Measurements from ENCODE around the gene EZH1. TPM values are rescaled to one million over a fixed set of nuclear protein-coding genes. Genes with fewer than 3 reads are reported as not detected.

Gene EZH1
- total RNA-seq, 1 experiment from 2014 or later = 16.9 TPM

DNA sequence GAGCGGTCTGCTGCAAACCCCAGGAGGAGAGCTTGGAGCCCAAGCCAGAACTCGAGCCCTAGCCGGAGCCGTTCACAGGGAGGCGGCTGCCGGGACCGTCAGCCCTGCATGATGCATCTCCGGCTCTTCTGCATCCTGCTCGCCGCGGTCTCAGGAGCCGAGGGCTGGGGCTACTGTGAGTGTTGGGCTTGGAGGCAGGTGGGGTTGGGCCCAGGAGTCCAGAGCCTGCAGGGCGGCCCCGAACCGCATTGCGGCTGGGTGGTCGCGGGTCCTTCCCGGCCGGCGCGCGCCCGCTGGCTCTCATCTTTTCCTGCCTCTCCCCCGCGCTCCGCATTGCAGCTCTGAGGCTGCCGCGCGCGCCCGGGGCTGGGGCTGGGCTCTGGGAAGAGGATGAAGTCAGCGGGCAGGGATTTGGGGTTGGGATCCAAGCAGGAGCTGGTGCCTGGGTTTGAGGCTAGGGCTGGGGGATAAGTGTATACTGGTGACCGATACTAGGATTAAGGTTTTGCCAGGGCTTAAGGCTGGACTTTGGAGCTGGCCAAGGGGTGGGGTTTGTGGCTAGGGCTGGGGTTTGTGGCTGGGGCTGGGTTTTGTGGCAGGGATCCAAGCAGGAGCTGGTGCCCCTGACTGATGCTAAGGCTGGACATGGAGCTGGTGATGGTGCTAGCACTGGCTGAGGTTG is 62.0 kb downstream of the EZH1 start:
- no peaks in the 10 kb centered on the region for H3K27me3 ChIP-seq (replicated peaks; ENCODE audit: control insufficient read depth, insufficient read depth, low read length)
- intact Hi-C loops (cut with micrococcal nuclease; ENCODE audit: unreplicated experiment) = no loop called here
- Mint-ChIP-seq H3K27ac (ENCODE audit: unreplicated experiment) (no peak overlapping the region), H3K4me1 (ENCODE audit: low read depth, unreplicated experiment) (peaks cover 8% of the 10 kb centered on the region), H3K27me3 (ENCODE audit: insufficient read depth, unreplicated experiment) (no peaks in the 10 kb centered on the region), H3K4me3 (ENCODE audit: unreplicated experiment) (peak overlapping the region; percentile 82), H3K9me3 (ENCODE audit: unreplicated experiment) (no peaks in the 10 kb centered on the region), H3K36me3 (ENCODE audit: insufficient read depth, unreplicated experiment) (peaks cover 7% of the 10 kb centered on the region)
- H3K36me3 ChIP-seq (ENCODE audit: control insufficient read depth, insufficient read depth, low read length) = no peaks in the 10 kb centered on the region
- no peaks in the 10 kb centered on the region for H3K9me3 ChIP-seq
- peak in 1 of 2 experiments; percentile 50 for DNase-seq
- peak overlapping the region; percentile 42 for H3K4me3 ChIP-seq (ENCODE audit: low read depth, low read length)
- ChIA-PET POLR2A (interaction anchor here (0.5 to 0.7 kb wide), 2 partner anchors 61 to 547 kb away, joined by 3 read pairs; no protein-coding TSS in a partner anchor), CTCF (interaction anchor here (0.6 to 1.3 kb wide), 3 partner anchors 64 to 1440 kb away, joined by 3 read pairs; no protein-coding TSS in a partner anchor)
- BruUV-seq (replicated peaks) = no TSS peak
- TF ChIP-seq, protein P1, sequence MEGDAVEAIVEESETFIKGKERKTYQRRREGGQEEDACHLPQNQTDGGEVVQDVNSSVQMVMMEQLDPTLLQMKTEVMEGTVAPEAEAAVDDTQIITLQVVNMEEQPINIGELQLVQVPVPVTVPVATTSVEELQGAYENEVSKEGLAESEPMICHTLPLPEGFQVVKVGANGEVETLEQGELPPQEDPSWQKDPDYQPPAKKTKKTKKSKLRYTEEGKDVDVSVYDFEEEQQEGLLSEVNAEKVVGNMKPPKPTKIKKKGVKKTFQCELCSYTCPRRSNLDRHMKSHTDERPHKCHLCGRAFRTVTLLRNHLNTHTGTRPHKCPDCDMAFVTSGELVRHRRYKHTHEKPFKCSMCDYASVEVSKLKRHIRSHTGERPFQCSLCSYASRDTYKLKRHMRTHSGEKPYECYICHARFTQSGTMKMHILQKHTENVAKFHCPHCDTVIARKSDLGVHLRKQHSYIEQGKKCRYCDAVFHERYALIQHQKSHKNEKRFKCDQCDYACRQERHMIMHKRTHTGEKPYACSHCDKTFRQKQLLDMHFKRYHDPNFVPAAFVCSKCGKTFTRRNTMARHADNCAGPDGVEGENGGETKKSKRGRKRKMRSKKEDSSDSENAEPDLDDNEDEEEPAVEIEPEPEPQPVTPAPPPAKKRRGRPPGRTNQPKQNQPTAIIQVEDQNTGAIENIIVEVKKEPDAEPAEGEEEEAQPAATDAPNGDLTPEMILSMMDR (IDR thresholded peaks at IDR 0.05; ENCODE audit: insufficient read depth in 1 of 2, low read depth in 1 of 2, low read length in 1 of 2, severe bottlenecking in 1 of 2, unreplicated experiment in 1 of 2) = no peak
- H3K4me1 ChIP-seq = peaks cover 14% of the 10 kb centered on the region

DNA sequence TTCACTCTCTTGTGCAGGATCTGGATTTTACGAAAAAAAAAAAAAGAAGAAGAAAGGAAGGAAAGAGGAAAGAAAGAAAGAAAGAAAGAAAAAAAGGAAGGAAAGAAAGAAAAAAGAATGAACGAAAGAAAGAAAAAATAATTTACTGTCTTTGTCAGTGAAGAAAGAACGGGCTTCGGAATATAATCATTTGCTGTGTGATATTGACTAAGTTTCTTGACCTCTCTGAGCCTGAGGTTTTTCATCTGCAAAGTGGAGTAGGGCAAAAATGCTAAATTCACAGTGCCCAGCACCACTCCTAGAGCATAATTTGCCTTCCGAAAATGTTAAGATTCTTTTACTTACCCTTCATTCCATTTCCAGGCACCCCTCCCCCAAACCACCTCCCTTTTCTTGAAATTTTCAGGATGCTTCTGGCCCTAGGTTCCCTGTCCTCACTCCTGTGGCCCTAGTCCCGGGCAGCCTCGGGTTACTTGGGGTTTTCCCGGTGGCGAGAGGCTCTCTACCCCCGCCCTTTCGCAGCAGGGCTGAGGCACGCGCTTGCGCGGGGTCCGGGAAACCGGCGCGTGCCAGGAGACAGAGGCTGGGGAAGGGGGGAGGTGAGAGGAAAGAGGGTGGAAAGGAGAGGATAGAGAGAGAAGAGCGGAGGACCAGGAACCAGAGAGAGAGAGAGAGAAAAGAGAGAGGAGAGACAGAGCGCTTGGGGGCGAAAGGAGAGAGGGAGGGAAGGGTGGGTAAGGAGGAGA is 62.7 kb downstream of the EZH1 start, which contains the start of gene CNTNAP1:
TSS of gene CNTNAP1 (plus strand) at position 556 of the 746 bp plus-strand sequence. CDS start 299 bp downstream, outside the sequence.
- Mint-ChIP-seq H3K4me1 (ENCODE audit: low read depth, unreplicated experiment) (peaks cover 8% of the 10 kb centered on the region), H3K27me3 (ENCODE audit: insufficient read depth, unreplicated experiment) (no peaks in the 10 kb centered on the region), H3K27ac (ENCODE audit: unreplicated experiment) (no peak within 1 kb of the TSS), H3K4me3 (ENCODE audit: unreplicated experiment) (peak within 1 kb of the TSS; percentile 82), H3K9me3 (ENCODE audit: unreplicated experiment) (no peaks in the 10 kb centered on the region), H3K36me3 (ENCODE audit: insufficient read depth, unreplicated experiment) (peaks cover 9% of the 10 kb centered on the region)
- Histone ChIP-seq H3K27me3 (replicated peaks; ENCODE audit: control insufficient read depth, insufficient read depth, low read length) (no peaks in the 10 kb centered on the region), H3K4me3 (ENCODE audit: low read depth, low read length) (peak within 1 kb of the TSS; percentile 42), H3K9me3 (no peaks in the 10 kb centered on the region), H3K4me1 (peaks cover 21% of the 10 kb centered on the region), H3K36me3 (ENCODE audit: control insufficient read depth, insufficient read depth, low read length) (no peaks in the 10 kb centered on the region)
- no TSS peak for BruUV-seq (replicated peaks)
- intact Hi-C loops (cut with micrococcal nuclease; ENCODE audit: unreplicated experiment) = no loop called here
- CTCF ChIA-PET = interaction anchor here (0.6 to 1.3 kb wide), 2 partner anchors 63 to 1441 kb away, joined by 3 read pairs; no protein-coding TSS in a partner anchor
- DNase-seq = peak in 1 of 2 experiments; percentile 57
- POLR2A ChIA-PET = interaction anchor here (0.5 kb wide), 1 partner anchor 61 kb away, joined by 3 read pairs; no protein-coding TSS in a partner anchor
- TF ChIP-seq, protein P1 (IDR thresholded peaks at IDR 0.05; ENCODE audit: insufficient read depth in 1 of 2, low read depth in 1 of 2, low read length in 1 of 2, severe bottlenecking in 1 of 2, unreplicated experiment in 1 of 2) = no peak

GRCh38 chr17:42680331-42680808 is 64.5 kb downstream of the EZH1 start:
- CTCF ChIA-PET = interaction anchor here (1.2 to 3.5 kb wide), 6 partner anchors 21 to 102 kb away, joined by 5 to 38 read pairs (median 19); partner anchors contain the start of genes PSMC3IP, RETREG3, TUBG1 and TUBG2

More at GRCh38 chr17:42680331-42680808, 64.5 kb downstream of the EZH1 start:
- Mint-ChIP-seq H3K27me3 (ENCODE audit: insufficient read depth, unreplicated experiment) (no peaks in the 10 kb centered on the region), H3K4me1 (ENCODE audit: low read depth, unreplicated experiment) (peaks cover 8% of the 10 kb centered on the region), H3K27ac (ENCODE audit: unreplicated experiment) (peak overlapping the region; percentile 95), H3K36me3 (ENCODE audit: insufficient read depth, unreplicated experiment) (peaks cover 15% of the 10 kb centered on the region), H3K4me3 (ENCODE audit: unreplicated experiment) (peak overlapping the region; percentile 89), H3K9me3 (ENCODE audit: unreplicated experiment) (no peaks in the 10 kb centered on the region)
- Histone ChIP-seq H3K9me3 (no peaks in the 10 kb centered on the region), H3K4me1 (peaks cover 24% of the 10 kb centered on the region), H3K27me3 (replicated peaks; ENCODE audit: control insufficient read depth, insufficient read depth, low read length) (no peaks in the 10 kb centered on the region), H3K36me3 (ENCODE audit: control insufficient read depth, insufficient read depth, low read length) (no peaks in the 10 kb centered on the region), H3K4me3 (ENCODE audit: low read depth, low read length) (peak overlapping the region; percentile 79)
- POLR2A ChIA-PET = interaction anchor here (0.5 to 1.3 kb wide), 2 partner anchors 71 to 108 kb away, joined by 3 to 4 read pairs; partner anchors contain the start of genes RETREG3 and TUBG1
- intact Hi-C loops (cut with micrococcal nuclease; ENCODE audit: unreplicated experiment) = no loop called here
- TF ChIP-seq, protein P1 (IDR thresholded peaks at IDR 0.05; ENCODE audit: insufficient read depth in 1 of 2, low read depth in 1 of 2, low read length in 1 of 2, severe bottlenecking in 1 of 2, unreplicated experiment in 1 of 2) = no peak
- DNase-seq = peak; percentile 37 to 70
- BruUV-seq (replicated peaks) = no TSS peak
